Muscle of back (tissue), 11 donors: ENCODE data around the gene ZNF385B. TPM values are rescaled to one million over a fixed set of nuclear protein-coding genes. Genes with fewer than 3 reads are reported as not detected.

Experiments
- DNase-seq, 3 donors: peaks; one replicate each; pipeline versions ENCODE4 v3.0.0 to v3.0.0-alpha.2; 2013
- polyA plus RNA-seq, 10 donors: library from polyadenylated mRNA; unstranded; fragments of 120-200 nt; gene quantifications; one replicate each; pipeline ENCODE4 v1.2.1, GENCODE V29; 2013; ENCODE audit not compliant: insufficient read length in 10 of 10

ZNF385B gene
- polyA plus RNA-seq, 10 donors, result 6.6 to 28.8 (median 12.3) TPM

DNA sequence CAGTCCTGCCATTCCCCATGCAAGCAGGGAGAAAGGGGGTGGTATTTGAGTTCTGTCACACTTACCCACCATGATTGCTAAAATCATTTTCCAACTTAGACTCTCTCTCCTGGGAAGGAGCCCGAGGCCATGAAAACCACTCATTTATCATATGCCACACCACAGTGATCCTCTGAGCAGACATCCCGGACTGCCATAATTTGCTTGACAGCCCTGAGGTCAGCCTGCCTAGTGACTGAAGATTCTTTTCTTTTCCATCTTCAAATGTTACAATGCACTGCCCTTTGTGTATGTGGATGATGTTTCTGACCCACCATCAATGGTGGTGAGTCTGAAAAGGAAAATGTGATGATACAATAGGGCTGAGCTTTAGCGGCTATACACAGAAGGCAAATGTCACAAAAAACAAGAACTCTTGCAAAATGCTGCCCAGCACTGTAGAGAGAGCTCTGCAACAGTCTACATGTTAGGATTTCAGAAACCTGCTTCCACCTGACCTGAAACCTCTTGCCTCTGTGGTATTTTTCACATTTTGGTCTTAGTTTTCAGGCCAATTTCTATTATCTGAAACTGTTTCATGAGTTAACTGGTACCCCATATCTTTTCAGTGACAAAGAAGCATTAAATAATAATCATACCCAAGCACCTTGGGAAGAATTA lies 272.8 kb downstream of the ZNF385B start:
- DNase-seq, result no peak

DNA sequence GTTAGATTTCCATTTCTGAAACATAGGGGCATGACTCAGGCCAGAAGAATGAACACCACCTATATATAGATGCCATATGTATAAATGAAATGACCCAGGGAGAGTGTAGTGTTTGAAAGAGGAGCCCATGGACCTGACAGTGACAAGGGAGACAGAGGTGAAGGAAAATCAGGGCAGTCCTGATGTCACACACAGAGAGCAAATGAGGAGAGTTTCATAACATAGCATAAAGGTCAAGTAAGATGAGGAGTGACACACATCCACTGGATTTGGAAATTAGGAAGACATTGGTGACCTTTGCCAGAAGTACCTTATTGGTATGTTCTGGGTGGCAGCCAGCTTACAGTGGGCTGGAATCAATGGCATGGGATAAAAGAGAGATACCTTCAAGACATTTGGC lies 276.7 kb downstream of the ZNF385B start:
- no peak for DNase-seq

DNA sequence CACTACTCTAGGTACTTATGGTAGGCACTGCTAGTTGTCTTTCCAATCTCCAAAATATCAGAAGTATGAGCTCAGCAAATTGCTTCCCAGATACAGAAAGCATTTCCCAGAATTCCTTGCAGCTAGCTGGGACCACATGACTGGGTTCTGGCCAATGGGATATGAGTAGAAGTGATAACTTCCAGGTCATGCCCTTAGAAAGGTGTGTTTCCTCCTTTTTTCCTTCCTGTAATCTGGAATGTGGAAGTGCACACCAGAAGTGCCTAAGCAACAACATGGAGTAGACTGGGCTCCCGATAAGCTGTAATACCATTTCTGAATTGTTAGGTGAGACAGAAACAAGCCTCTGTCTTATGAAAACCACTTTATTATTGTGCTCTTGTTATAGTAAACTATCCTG lies 279.8 kb downstream of the ZNF385B start:
- no peak for DNase-seq

DNA sequence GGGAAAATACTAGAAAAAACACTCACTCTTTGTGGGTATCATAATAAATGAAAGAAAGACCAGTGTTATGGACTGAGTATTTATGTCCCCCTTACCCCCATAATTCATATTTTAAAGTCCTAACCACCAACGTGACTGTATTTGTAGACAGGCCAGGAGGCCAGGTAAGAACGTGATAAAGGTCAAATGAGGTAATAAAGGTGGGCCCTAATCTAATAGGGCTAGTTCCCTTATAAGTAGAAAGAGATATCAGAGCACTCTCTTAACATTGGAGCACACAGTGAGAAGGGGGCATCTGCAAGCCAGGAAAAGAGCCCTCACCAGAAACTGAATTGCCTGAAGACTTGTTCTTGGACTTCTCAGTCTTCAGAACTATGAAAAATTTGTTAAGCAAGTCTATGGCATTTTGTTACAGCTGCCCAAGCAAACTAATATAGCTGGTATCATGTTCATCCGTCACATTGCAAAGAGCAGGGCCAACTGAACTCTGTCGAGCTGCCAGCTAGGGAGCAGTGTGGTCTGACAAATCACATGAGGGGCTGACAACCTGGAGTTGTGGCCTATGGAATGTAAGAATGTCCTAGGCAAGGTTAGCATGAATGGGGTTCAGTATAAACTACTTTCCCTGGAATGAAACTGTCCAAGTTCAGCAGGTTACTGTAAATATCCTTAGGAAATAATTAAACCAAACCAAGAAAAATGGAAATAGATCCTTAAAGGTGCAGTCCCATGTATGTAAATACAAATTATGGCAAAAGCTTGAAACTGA lies 280.9 kb downstream of the ZNF385B start:
- DNase-seq, result peak in 1 of 3 donors; percentile 18

DNA sequence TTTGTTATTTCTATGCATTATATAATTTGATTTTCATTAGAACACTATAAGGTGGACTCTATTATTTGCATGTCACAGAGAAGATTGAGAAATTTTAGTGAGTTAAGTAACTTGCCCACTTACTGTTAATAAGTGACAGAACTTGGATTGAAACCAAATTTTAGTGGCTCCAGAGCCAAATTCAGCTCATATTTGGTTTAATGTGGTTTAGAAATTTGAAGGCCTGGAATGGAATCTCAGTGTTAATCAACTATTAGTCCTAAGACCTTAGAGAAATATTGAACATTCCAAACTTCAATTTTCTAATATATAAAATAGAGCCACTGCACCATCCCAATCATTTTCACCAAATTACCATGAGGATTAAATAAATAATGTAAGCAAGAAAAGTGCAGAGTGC lies 281.6 kb downstream of the ZNF385B start:
- no peak for DNase-seq

DNA sequence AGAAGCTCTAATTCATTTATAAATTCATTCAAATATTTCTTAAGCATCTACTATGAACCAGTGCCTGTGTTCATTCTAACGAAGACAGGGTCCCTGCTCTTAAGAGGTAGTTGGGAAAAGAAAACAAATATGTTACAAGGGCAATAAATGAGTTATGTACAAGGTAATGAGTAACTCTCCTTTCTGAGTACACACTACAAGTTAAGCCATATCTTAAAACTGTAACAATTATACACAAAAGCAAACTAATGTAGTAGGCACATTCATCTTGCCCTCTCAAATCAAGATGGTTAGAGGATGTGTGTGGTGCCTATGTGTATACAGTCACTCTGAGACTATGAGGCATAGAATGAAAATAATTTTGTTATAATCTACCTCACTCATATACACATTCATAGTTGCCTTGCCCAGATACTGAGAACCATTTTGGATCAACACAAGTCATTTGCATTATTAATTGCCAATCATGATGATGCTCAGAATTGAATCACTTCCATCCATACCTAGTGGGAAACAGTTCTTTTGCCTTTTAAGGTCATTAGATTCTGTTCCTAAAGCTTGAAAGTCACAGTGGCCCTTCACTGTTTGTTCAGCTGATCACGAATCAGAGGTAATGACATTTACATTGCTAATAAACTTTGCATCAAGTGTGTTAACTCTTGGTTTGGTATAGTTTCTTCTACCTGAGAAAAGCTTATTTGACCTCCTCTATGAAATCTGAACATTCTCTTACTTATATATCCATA lies 283.1 kb downstream of the ZNF385B start:
- no peak for DNase-seq

DNA sequence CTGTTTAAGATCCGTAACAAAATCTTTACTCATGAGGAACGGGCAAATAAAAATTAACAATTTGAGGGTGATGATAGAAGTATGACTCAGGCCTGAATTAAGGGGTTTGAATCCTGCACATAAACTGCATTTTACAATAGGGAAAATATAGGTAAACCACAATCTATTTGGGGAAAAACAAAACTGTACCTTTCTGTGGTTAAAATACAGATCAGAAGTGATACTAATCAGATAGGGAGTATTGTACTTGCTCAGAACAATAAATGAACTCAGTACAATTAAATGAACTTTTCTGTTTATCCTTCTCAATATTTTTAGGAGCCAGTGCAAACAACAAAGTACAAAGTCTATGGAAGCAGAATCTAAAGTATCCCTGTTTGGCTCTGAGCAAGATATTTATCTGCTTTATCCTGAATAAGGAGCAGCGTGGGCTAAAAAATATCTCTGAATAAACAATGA lies 287.3 kb downstream of the ZNF385B start:
- DNase-seq, result no peak

DNA sequence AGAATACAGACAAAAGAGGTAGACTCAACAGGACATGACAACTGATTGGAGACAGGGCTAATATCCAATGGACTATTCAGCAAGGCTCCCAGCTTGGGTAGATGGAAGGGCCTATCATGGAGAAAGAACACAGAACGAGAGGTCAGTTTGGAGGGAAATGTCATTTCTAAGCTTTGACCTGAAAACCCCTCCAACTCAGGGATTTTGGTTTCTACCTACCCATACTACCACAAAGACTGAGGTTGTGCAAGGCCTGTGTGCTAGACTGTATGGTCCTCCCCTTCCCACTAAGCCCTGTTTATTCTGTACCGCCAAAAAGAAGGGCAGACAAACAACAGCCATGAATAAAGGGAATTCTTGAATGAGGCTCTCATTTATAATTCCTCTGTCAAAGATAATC lies 288.9 kb downstream of the ZNF385B start:
- no peak for DNase-seq

DNA sequence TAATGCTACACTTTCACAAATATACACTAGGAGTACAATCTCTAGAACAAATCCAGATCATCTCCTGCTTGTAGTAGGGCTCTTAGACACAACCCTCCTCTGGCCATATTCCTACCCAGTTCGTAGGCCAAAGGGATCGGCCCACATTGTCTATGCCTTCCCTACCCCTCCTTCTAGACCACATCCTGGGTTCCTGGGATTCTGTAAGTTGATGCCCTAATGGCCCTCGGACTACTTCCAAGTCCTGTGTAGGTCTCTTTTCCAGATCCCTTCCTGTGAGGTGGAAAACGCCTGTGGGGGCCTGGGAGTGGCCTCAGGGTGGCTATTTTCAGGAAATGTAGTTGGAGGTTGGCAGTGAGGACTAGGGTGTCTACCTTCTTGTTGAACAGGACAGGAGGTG lies 289.7 kb downstream of the ZNF385B start:
- no peak for DNase-seq

DNA sequence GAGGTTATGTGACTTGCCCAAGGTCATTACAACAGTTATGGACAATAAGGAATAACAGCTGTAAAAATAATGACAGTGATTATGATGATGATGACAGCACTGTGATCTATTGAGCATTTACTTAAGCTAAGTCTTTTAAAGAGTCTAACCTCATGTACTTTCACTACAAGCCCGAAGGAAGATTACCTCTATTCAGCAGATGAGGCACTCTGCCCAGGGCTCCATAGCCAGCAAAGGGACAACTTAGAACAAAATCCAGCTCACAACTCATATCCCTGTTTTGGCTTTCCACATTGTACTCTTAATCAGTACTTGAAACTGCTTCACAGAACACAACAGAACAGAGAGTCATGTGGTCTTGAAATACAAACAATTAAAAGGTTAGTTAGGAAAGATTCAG lies 290.2 kb downstream of the ZNF385B start:
- DNase-seq, result no peak

DNA sequence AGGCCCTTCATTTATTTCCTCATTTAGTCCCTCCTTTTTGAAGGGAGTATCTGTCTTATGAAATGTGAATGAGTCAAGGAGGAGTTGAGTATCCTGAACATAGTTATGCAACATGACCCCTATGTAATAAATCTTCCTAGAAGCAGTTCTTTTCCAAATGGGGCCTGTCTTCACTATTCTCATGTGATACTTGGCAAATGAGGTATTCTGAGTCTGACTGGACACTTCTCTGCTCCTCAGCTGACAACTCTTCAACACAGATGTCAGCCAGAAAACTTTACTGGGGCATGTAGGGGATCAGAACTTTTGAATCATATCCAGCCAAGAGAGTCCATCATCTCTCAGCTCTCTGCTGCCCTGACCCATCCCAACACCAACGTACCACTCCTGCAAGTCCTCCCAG lies 291.6 kb downstream of the ZNF385B start:
- peak in 2 of 3 donors; percentile 36 to 52 for DNase-seq

DNA sequence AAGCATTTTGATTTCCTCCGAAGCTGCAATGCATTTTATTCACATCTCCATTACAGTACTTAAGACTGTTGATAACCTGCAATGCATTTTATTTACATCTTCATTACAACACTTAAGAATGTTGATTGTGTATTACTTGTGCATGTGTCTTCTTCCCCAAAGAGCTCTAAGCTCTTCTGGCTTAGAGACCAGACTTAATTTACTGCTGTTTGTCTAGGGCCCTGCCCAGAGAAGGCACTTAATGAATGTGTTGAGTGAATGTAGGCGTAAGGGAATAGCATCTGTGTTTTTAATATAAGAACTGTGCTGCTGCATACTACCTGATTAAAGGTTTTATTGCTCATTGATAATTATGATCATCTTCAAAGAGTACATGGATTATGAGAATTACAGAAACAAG lies 295.6 kb downstream of the ZNF385B start:
- no peak for DNase-seq

DNA sequence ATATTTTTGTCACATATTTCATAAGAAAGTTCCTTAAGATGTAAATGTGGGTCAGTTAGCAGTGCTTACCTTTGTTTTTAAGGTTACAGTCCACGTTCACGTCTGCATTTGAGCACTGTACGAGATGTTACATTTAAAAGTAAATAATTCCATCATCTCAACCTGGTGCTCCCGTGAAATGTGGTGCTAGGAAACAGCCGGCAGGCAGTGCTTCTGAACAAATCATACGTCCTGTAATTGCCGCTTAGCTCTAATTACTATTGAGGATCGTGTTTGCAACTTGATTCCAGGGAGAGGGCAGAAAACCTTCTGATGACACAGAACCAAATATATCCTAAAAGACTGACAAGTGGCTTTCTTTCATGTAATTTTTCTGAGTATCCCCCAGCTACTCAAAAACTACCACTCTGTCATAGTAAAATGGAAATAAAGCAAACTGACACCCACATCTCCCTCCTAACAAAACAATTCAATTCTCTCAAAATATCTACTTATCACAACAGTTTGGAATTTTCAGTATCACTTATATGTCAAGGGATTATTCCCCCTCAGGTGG lies 299.0 kb downstream of the ZNF385B start:
- peak in 1 of 3 donors; percentile 7 for DNase-seq

DNA sequence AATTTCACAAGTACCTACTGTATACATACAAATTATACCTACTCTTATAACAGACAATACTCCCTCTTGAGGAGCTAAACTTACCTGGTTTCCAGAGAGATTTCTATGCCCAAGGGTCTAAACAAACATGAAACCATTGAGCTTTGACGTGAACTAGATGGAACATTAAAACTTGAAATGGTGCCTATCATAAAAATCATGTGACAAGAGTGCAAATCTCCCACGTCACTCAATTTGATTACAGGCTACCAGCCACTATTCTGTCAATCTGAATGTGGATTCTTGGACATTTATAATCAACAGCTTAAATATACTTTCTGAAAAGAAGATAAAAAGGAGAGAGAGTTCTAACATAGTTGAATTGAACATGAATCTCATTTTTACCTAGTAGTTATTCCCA lies 299.7 kb downstream of the ZNF385B start:
- no peak for DNase-seq

DNA sequence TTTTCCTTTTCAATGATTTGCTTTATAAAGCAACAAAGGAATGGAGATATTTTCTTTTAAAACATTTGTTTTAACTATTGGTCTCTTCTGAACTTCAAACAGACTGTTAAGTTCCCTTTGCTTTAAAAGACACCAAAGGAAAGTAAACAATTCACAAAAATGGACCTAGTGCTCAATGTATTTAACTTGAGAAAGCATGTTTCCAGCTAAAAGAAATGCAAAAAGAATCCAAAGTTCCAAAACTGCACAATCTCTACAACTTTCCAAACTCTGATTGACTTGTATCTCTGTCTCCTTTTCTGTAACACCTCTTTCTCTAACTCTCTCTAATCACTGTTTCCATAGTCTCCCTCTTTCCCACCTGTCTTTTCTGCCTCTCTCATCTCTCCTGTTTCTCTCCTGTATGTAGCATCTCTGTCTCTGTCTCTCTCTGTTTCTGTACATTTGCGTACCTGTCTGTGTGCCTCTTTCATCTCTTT lies 301.1 kb downstream of the ZNF385B start:
- no peak for DNase-seq

DNA sequence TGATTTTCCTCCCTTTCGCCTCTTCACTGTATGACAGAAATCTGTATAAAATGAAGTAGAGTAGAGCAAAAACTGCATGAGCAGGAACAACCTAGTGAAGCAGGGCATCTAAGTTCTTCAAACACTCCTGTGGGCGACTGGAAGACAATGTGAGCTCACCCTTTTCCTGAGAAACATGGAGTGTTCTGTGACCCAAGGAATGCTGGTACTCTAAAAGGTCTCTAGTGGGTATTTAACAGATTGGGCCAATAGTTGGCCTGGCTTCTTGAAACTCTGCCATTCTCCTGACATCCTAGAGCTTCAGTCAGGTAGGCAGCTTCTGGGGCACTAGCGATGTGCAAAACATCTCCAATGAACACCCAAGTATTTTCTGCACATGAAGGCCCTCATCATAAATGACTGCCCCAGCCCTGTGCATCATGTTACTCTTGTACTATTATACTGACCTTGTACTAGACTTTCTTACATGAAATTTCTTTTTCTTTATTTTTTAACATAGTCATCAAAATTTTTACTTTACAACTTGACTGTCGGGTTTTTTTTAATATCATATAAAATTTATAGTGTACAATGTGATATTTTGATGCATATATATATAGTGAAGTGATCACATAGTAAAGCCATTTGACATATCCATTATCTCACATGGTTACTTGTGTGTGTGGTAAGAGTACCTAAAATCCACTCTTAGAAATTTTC lies 302.2 kb downstream of the ZNF385B start:
- DNase-seq, result no peak

DNA sequence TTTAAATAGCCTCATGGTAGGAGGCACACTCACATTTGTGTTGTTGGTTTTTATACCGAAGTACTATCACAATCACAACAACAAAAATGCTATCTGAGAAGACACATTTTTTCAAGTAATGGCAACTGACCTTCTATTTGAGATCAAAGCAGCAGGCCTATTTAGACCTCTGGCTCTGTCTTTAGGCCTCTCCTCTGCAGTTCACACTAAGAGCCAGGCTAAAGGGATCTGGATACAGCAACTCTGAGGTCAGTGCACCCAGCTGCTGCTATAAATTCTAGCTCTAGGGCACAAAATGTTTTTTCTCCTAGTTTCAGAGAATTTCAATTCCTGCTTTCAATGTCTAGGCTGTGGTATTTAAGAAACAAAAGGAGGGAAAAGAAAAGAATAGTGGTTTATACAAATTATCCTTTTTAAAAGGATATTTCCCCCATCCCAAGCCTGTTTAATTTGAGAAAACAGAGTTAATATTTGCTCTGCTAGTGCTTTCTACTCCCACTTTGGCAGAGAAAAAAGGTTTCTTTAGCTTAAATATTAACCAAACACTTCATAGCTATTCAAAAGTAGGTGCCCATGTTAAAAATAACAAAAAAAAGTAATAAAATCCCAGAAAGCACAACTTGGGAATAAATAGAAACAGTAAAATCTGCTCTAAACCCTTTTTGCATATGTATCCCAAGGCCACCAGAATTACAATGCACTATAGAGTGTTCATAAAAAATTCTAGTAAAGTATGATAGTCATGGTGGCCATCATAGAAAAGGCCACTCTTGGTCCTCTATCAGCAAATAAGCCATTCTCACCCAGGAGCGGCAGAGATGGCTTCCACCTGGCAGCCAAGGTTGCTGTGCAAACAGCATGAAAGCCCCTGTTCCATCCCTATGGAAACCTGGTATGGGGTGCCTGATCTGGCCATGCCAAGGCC lies 303.1 kb downstream of the ZNF385B start:
- no peak for DNase-seq

DNA sequence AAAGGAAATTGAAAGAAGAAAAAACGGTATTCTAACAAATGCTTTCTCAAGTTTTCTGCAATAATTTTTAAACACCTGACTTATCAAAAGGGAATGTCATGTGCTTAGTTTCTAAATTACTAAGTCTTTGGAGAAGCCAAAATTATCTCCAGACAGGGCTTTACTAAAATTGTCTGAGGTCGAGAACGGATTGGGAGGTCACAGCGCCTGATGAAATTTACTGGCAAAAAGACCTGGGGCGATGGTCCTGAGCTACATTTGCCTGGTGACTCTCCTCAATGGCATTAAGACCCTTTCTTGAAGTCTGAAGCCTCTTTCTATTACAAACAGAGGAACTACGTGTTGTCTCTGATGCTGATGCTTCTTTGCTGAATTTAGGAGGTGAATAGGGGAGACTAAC lies 305.0 kb downstream of the ZNF385B start:
- DNase-seq, result no peak

DNA sequence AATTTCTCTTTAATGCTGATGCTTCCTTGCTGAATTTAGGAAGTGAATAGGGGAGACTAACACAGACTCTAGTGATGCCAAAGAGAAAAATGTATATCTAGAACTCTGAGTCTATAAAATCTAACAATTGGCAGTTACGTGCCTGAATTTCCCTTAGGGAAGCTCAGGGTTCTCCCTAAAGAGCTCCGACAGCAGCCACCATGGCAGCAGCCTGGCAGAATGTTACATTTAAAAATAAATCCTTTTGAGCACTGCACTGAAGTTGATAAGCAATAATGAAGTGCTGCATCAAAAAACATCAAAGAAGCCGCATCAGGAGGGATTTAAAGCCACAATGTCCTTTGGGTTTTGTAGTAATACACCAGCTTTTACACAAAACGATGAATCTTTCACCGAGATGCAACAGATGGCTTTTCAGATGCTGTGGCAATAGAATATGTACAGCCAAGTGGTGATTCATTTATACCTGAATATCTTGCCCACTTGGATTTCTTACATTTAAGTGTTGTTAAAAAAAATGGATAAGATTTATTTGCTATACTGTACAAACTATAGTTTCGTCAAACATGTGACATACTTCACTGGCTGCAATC lies 305.6 kb downstream of the ZNF385B start:
- DNase-seq, result no peak
